Measurements from ENCODE around the gene PMP22.

PMP22 gene

DNA sequence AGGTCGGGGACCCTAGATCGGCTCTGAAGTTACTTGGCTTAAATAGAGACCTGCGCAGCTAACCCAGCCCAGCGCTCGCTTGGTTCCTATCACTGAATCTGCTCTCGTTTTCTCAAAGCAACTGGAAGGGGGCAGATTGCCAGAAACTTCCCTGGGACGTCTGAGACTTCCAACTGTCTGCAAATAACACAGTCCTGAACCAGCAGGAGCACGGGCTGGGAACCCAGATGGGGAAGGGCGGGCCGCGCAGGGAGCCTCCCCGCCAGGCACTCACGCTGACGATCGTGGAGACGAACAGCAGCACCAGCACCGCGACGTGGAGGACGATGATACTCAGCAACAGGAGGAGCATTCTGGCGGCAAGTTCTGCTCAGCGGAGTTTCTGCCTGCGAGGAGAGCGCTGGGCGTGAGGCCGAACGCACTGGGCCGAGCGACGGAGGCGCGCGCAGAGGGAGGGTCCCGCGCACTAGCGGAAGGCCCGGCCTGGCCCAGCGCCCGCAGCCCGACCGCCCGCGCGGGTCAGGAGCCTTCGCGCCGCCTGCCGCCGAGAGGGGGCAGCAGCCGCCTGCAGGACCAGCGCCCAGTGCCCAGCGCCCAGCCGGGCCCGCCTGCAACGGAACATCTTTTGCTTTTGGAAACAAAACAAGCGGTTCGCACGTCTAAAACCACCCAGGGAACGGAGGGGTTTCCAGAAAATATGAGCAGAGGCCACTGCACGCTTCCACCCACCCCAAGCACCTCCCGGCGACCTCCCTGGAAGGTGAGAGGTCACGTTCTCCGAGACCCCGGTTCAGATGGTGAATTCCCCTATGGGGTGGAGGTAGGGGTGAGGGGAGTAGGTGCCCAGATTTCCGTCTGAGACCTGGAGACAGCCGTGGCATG, 4.5 kb downstream of the PMP22 start:
- CTCF ChIA-PET, result interaction anchor here (1.1 to 4.6 kb wide), 2 partner anchors 242 to 243 kb away, joined by 3 to 75 read pairs; no protein-coding TSS in a partner anchor
- DNase-seq (ENCODE audit: extremely low spot score), result peak; percentile 71
- TF ChIP-seq, protein P1, sequence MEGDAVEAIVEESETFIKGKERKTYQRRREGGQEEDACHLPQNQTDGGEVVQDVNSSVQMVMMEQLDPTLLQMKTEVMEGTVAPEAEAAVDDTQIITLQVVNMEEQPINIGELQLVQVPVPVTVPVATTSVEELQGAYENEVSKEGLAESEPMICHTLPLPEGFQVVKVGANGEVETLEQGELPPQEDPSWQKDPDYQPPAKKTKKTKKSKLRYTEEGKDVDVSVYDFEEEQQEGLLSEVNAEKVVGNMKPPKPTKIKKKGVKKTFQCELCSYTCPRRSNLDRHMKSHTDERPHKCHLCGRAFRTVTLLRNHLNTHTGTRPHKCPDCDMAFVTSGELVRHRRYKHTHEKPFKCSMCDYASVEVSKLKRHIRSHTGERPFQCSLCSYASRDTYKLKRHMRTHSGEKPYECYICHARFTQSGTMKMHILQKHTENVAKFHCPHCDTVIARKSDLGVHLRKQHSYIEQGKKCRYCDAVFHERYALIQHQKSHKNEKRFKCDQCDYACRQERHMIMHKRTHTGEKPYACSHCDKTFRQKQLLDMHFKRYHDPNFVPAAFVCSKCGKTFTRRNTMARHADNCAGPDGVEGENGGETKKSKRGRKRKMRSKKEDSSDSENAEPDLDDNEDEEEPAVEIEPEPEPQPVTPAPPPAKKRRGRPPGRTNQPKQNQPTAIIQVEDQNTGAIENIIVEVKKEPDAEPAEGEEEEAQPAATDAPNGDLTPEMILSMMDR (IDR thresholded peaks at IDR 0.05; ENCODE audit: control extremely low read depth, extremely low read depth, low read depth, missing control alignments), result peak; percentile 68
- POLR2A ChIA-PET, result no interaction called here

DNA sequence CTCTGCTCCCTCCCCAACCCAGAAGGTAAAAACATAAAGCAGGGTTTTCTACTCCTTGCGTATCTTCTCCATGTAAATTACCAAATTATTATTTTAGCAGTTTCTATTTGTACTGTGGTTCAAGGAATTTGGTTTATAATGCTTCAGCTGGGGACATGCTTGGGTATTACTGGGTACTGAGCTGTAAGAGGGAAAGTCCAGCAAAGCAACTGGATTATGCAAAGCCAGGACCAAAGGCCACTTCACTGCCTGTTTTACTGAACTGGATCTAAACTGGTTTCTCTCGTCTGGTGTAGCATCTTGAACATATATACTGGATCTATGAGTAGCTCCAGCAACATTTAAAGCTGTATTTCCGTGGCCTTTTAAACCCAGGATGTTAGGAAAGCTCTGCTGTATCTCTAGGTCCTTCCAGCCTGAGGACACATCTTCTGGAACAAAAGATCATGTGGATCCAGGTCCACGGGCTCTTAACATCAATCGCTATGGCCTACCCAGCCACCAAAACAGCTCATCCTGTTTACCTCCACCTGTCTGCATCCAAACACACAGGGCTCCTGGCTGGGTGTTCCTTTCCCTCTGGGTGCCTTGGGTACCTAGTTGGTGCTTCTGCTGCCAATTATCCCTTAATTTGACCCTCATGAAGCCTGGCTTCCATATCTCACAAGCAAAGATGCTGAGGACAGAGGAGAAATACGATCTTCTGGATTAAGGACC, 7.2 kb downstream of the PMP22 start:
- DNase-seq (ENCODE audit: extremely low spot score), result no peak
- POLR2A ChIA-PET, result no interaction called here
- CTCF ChIA-PET, result interaction anchor here (0.7 to 4.6 kb wide), 23 partner anchors 9 to 269 kb away, joined by 3 to 75 read pairs (median 4); no protein-coding TSS in a partner anchor
- TF ChIP-seq, protein P1 (IDR thresholded peaks at IDR 0.05; ENCODE audit: control extremely low read depth, extremely low read depth, low read depth, missing control alignments), result no peak

GRCh38 chr17:15257258-15257788, 7.8 kb downstream of the PMP22 start:
- ChIA-PET POLR2A (no interaction called here), CTCF (interaction anchor here (0.7 to 4.6 kb wide), 19 partner anchors 9 to 742 kb away, joined by 3 to 75 read pairs (median 4); partner anchors contain the start of genes TTC19 and ZSWIM7)
- peak; percentile 75 for DNase-seq (ENCODE audit: extremely low spot score)
- TF ChIP-seq, protein P1 (IDR thresholded peaks at IDR 0.05; ENCODE audit: control extremely low read depth, extremely low read depth, low read depth, missing control alignments), result peak; percentile 78

GRCh38 chr17:15256689-15257088, 8.4 kb downstream of the PMP22 start:
- POLR2A ChIA-PET, result no interaction called here
- CTCF ChIA-PET, result interaction anchor here (0.7 to 4.6 kb wide), 12 partner anchors 8 to 743 kb away, joined by 3 to 75 read pairs (median 4); partner anchors contain the start of genes TTC19 and ZSWIM7
- DNase-seq (ENCODE audit: extremely low spot score), result no peak
- TF ChIP-seq, protein P1 (IDR thresholded peaks at IDR 0.05; ENCODE audit: control extremely low read depth, extremely low read depth, low read depth, missing control alignments), result no peak

DNA sequence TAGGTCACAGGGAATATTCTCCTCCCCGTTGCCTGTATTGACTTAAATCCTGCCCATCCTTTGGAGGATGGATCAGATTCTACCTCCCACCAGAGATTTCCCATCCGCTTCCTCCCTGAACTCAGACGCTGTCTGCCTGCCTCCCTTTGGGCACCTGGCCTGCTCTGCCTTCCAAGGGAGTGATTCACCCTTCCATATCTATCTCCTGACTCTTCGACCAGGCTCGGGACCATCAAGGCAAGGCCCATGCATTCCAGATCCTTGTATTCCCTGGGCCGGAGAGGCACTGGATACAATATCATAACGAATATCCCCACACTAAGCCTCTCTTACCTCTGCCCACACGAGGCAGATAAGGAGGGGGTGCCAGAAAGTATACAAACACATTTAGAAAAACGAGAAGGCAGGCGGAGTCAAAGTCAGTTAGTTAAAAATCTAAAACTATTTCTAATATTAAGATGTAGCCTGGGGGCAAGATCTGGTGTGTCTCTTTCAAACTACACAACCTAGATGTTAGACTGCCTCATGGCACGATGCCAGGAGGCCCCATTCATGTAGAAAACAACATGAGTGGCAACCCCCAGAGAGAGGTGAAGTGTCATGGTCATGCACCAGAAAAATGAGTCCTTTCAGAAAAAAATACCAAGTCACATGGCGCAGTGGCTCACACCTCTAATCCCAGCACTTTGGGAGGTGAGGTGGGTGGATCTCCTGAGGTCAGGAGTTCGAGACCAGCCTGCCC, 9.2 kb downstream of the PMP22 start:
- TF ChIP-seq, protein P1 (IDR thresholded peaks at IDR 0.05; ENCODE audit: control extremely low read depth, extremely low read depth, low read depth, missing control alignments), result no peak
- no peak for DNase-seq (ENCODE audit: extremely low spot score)
- CTCF ChIA-PET, result interaction anchor here (1.0 to 4.6 kb wide), 5 partner anchors 25 to 255 kb away, joined by 3 to 75 read pairs (median 5); no protein-coding TSS in a partner anchor
- POLR2A ChIA-PET, result no interaction called here
